Measurements from ENCODE around the gene GDPD3. TPM values are rescaled to one million over a fixed set of nuclear protein-coding genes. Genes with fewer than 3 reads are reported as not detected.
A peak's percentile ranks its signal among the peaks of the same experiment; 100 is the strongest.

GDPD3 gene
- 1 to 10 TPM; 2.7 to 6.5 TPM for total RNA-seq
- polyA plus RNA-seq (2013, experiment 1 of 2): 5.8 TPM
- 4.1 TPM for polyA plus RNA-seq (2013, experiment 2 of 2)
- long read RNA-seq, experiment 1: 0 reads
- long read RNA-seq, experiment 2: 0 reads
- long read RNA-seq, experiment 3, partial matches to known transcripts: 0 of 1 reads
- long read RNA-seq, experiment 3, other reads (novel, unspliced or antisense): 1 of 1 reads
- long read RNA-seq, experiment 4: 0 reads

- H3K9ac ChIP-seq (ENCODE audit: extremely low read depth, low read length, poor library complexity, severe bottlenecking): no peak within 1 kb of the TSS
- peak; percentile 72 for DNase-seq
- no peak within 1 kb of the TSS for H3K4me3 Mint-ChIP-seq
Measured at GRCh38 chr16:30113031-30113710, at the start of gene GDPD3. Gene GDPD3, minus strand, starts transcription at chr16:30113537. Its CDS starts 59 bp downstream, at chr16:30113478.

GRCh38 chr16:30157214-30157613, 43.9 kb upstream of the GDPD3 start:
- no peaks in the 10 kb centered on the region for H3K4me1 Mint-ChIP-seq
- WGBS, 2 experiments (ENCODE audit: insufficient coverage in 1 of 2, insufficient read length in 1 of 2): 74 to 86% methylated on average over 1 of the region's 1 CpG
- H3K9me3 Mint-ChIP-seq: peaks cover 3% of the 10 kb centered on the region

More at GRCh38 chr16:30113031-30113710, at the start of gene GDPD3:
- Histone ChIP-seq H3K9me3 (ENCODE audit: control insufficient read depth, low read length) (no peaks in the 10 kb centered on the region), H3K4me1 (ENCODE audit: control insufficient read depth, insufficient read depth, low read length) (no peaks in the 10 kb centered on the region), H3K27me3 (ENCODE audit: control insufficient read depth, insufficient read depth, low read length, poor library complexity, severe bottlenecking) (no peaks in the 10 kb centered on the region), H3K4me3 (ENCODE audit: low read length) (no peak within 1 kb of the TSS), H3K36me3 (ENCODE audit: control insufficient read depth, insufficient read depth, low read length) (no peaks in the 10 kb centered on the region), H3K27ac (ENCODE audit: low read depth, low read length) (no peak within 1 kb of the TSS)
- WGBS, 2 experiments (ENCODE audit: insufficient coverage in 1 of 2, insufficient read length in 1 of 2): 89 to 92% methylated on average over 7 to 20 of the region's 20 CpGs
- H3K9me3 Mint-ChIP-seq: no peaks in the 10 kb centered on the region
- no peaks in the 10 kb centered on the region for H3K27me3 Mint-ChIP-seq (ENCODE audit: insufficient read depth)
- peaks cover 31% of the 10 kb centered on the region for H3K36me3 Mint-ChIP-seq (ENCODE audit: low read depth)
- no peaks in the 10 kb centered on the region for H3K4me1 Mint-ChIP-seq
- no peak within 1 kb of the TSS for H3K27ac Mint-ChIP-seq
- TF ChIP-seq CTCF (conservative IDR thresholded peaks at IDR 0.05): no peak

GRCh38 chr16:30155188-30155587, 41.9 kb upstream of the GDPD3 start:
- Mint-ChIP-seq H3K9me3 (peaks cover 3% of the 10 kb centered on the region), H3K4me3 (no peak overlapping the region)

More at GRCh38 chr16:30157214-30157613, 43.9 kb upstream of the GDPD3 start:
- no peak overlapping the region for H3K9ac ChIP-seq (ENCODE audit: extremely low read depth, low read length, poor library complexity, severe bottlenecking)
- DNase-seq: no peak
- Mint-ChIP-seq H3K27me3 (ENCODE audit: insufficient read depth) (peaks cover 3% of the 10 kb centered on the region), H3K36me3 (ENCODE audit: low read depth) (no peaks in the 10 kb centered on the region), H3K4me3 (no peak overlapping the region), H3K27ac (no peak overlapping the region)
- no peaks in the 10 kb centered on the region for H3K36me3 ChIP-seq (ENCODE audit: control insufficient read depth, insufficient read depth, low read length)
- no peaks in the 10 kb centered on the region for H3K9me3 ChIP-seq (ENCODE audit: control insufficient read depth, low read length)
- H3K27ac ChIP-seq (ENCODE audit: low read depth, low read length): no peak overlapping the region
- TF ChIP-seq CTCF (conservative IDR thresholded peaks at IDR 0.05): no peak
- no peaks in the 10 kb centered on the region for H3K4me1 ChIP-seq (ENCODE audit: control insufficient read depth, insufficient read depth, low read length)
- no peak overlapping the region for H3K4me3 ChIP-seq (ENCODE audit: low read length)
- no peaks in the 10 kb centered on the region for H3K27me3 ChIP-seq (ENCODE audit: control insufficient read depth, insufficient read depth, low read length, poor library complexity, severe bottlenecking)

More at GRCh38 chr16:30155188-30155587, 41.9 kb upstream of the GDPD3 start:
- 89 to 94% methylated on average over 3 to 5 of the region's 5 CpGs for WGBS, 2 experiments (ENCODE audit: insufficient coverage in 1 of 2, insufficient read length in 1 of 2)
- Mint-ChIP-seq H3K27ac (no peak overlapping the region), H3K4me1 (no peaks in the 10 kb centered on the region), H3K36me3 (ENCODE audit: low read depth) (no peaks in the 10 kb centered on the region), H3K27me3 (ENCODE audit: insufficient read depth) (peaks cover 8% of the 10 kb centered on the region)
- H3K9ac ChIP-seq (ENCODE audit: extremely low read depth, low read length, poor library complexity, severe bottlenecking): no peak overlapping the region
- no peak for DNase-seq
- H3K36me3 ChIP-seq (ENCODE audit: control insufficient read depth, insufficient read depth, low read length): no peaks in the 10 kb centered on the region
- no peaks in the 10 kb centered on the region for H3K9me3 ChIP-seq (ENCODE audit: control insufficient read depth, low read length)
- H3K27me3 ChIP-seq (ENCODE audit: control insufficient read depth, insufficient read depth, low read length, poor library complexity, severe bottlenecking): no peaks in the 10 kb centered on the region
- no peak for TF ChIP-seq CTCF (conservative IDR thresholded peaks at IDR 0.05)
- H3K4me1 ChIP-seq (ENCODE audit: control insufficient read depth, insufficient read depth, low read length): no peaks in the 10 kb centered on the region
- H3K4me3 ChIP-seq (ENCODE audit: low read length): no peak overlapping the region
- no peak overlapping the region for H3K27ac ChIP-seq (ENCODE audit: low read depth, low read length)

Measured in endodermal cell (in vitro differentiated cells).